ENCODE data around the gene SUPT3H. TPM values are rescaled to one million over a fixed set of nuclear protein-coding genes. Genes with fewer than 3 reads are reported as not detected.

The SUPT3H gene
- total RNA-seq, 1 donor from 2014 or later: 13.3 TPM

DNA sequence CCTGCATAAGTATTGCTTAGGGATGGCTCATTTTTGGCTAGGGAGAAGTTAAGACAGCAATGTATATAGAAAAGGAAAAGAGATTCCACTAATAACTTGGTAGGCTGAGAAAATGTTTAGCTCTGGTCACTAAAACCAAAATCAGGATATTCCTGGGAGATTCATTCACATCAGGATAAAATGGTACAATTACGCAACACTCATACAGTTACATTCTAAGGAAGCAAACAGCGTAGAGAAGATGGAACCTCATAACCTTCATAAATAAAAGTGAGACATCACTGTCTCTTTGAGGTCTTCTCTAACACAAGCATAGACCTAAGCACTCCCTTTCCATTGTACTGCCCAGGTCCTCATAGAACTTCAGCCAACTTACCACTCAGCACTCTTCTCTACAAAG is 345.3 kb downstream of the SUPT3H start:
- DNase-seq (ENCODE audit: low spot score): no peak
- H3K4me1 Mint-ChIP-seq (ENCODE audit: low read depth): no peaks in the 10 kb centered on the region
- H3K27ac Mint-ChIP-seq (ENCODE audit: unreplicated experiment): no peak overlapping the region
- no peaks in the 10 kb centered on the region for H3K27me3 Mint-ChIP-seq (ENCODE audit: low read depth)
- TF ChIP-seq, protein P1, sequence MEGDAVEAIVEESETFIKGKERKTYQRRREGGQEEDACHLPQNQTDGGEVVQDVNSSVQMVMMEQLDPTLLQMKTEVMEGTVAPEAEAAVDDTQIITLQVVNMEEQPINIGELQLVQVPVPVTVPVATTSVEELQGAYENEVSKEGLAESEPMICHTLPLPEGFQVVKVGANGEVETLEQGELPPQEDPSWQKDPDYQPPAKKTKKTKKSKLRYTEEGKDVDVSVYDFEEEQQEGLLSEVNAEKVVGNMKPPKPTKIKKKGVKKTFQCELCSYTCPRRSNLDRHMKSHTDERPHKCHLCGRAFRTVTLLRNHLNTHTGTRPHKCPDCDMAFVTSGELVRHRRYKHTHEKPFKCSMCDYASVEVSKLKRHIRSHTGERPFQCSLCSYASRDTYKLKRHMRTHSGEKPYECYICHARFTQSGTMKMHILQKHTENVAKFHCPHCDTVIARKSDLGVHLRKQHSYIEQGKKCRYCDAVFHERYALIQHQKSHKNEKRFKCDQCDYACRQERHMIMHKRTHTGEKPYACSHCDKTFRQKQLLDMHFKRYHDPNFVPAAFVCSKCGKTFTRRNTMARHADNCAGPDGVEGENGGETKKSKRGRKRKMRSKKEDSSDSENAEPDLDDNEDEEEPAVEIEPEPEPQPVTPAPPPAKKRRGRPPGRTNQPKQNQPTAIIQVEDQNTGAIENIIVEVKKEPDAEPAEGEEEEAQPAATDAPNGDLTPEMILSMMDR (IDR thresholded peaks at IDR 0.05): no peak
- no peak overlapping the region for H3K4me3 Mint-ChIP-seq (ENCODE audit: unreplicated experiment)
- H3K36me3 Mint-ChIP-seq (ENCODE audit: low read depth): peaks cover 5% of the 10 kb centered on the region
- H3K9me3 Mint-ChIP-seq (ENCODE audit: low read depth): peaks cover 10% of the 10 kb centered on the region

DNA sequence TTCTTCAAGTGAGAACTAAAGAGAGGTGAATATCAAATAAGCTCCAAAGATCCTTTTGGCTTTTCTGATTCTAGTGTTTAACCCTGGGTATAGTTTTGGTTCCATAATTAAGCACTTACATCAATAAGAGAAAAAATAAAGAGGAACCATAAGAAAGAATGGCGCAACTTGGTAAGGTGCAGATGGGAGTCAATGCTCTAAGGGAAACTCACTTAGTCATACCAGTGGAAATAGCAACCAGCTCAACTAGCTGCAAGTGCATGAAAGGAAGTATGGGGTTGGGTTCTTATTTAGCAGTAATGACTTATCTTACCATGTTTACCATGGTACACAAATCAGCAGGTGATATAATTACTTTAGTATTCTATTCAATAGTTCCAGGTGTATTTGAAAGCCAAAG is 346.1 kb downstream of the SUPT3H start:
- Mint-ChIP-seq H3K9me3 (ENCODE audit: low read depth) (peaks cover 17% of the 10 kb centered on the region), H3K4me1 (ENCODE audit: low read depth) (no peaks in the 10 kb centered on the region), H3K4me3 (ENCODE audit: unreplicated experiment) (no peak overlapping the region), H3K36me3 (ENCODE audit: low read depth) (peaks cover 8% of the 10 kb centered on the region), H3K27ac (ENCODE audit: unreplicated experiment) (no peak overlapping the region), H3K27me3 (ENCODE audit: low read depth) (no peaks in the 10 kb centered on the region)
- DNase-seq (ENCODE audit: low spot score): no peak
- TF ChIP-seq, protein P1 (IDR thresholded peaks at IDR 0.05): no peak

DNA sequence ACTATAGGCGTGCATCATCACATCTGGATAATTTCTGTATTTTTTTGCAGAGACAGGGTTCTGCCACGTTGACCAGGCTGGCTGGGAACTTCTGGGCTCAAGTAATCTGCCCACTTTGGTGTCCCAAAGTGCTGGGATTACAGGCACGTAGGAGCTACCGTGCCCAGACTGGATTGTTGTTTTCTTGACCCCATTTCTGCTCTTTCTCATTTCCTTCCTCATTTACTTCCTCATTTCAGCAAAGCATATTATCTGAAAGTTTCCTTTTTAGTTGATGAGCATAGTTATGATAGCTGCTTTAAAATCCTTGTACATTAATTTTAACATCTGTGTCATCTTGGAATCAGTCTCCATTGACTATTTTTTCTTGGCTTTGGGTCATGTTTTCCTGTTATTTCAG is 350.6 kb downstream of the SUPT3H start:
- no peak for DNase-seq (ENCODE audit: low spot score)
- H3K4me3 Mint-ChIP-seq (ENCODE audit: unreplicated experiment): no peak overlapping the region
- no peaks in the 10 kb centered on the region for H3K27me3 Mint-ChIP-seq (ENCODE audit: low read depth)
- TF ChIP-seq, protein P1 (IDR thresholded peaks at IDR 0.05): no peak
- H3K27ac Mint-ChIP-seq (ENCODE audit: unreplicated experiment): no peak overlapping the region
- peaks cover 24% of the 10 kb centered on the region for H3K9me3 Mint-ChIP-seq (ENCODE audit: low read depth)
- peaks cover 7% of the 10 kb centered on the region for H3K4me1 Mint-ChIP-seq (ENCODE audit: low read depth)
- H3K36me3 Mint-ChIP-seq (ENCODE audit: low read depth): peaks cover 8% of the 10 kb centered on the region

DNA sequence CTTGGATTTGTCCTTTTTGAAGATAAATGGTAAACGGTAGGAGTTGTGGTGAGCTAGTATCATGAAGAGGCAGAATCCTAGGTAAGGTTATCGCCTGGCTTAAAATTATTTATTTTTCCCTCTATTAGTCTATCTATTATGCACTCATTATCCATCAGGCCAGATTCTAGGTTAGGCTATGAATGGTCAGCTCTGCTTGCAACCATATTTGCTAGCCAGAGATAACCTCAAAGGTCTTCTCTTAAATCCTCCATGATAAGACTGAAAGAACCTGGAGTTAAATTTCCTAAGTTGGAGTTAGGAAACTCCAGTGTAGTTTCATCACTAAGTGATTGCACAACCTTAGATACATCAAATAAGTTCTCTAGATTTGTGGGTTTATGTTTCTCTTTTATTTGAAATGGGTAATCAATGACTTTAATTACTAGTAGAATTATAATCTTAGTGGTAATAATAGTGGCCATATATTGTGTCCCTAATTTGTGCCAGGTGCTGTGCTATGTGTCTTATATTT is 351.7 kb downstream of the SUPT3H start:
- no peak overlapping the region for H3K4me3 Mint-ChIP-seq (ENCODE audit: unreplicated experiment)
- peaks cover 8% of the 10 kb centered on the region for H3K36me3 Mint-ChIP-seq (ENCODE audit: low read depth)
- H3K27me3 Mint-ChIP-seq (ENCODE audit: low read depth): no peaks in the 10 kb centered on the region
- H3K9me3 Mint-ChIP-seq (ENCODE audit: low read depth): peaks cover 24% of the 10 kb centered on the region
- TF ChIP-seq, protein P1 (IDR thresholded peaks at IDR 0.05): no peak
- no peak overlapping the region for H3K27ac Mint-ChIP-seq (ENCODE audit: unreplicated experiment)
- no peak for DNase-seq (ENCODE audit: low spot score)
- H3K4me1 Mint-ChIP-seq (ENCODE audit: low read depth): peaks cover 18% of the 10 kb centered on the region

DNA sequence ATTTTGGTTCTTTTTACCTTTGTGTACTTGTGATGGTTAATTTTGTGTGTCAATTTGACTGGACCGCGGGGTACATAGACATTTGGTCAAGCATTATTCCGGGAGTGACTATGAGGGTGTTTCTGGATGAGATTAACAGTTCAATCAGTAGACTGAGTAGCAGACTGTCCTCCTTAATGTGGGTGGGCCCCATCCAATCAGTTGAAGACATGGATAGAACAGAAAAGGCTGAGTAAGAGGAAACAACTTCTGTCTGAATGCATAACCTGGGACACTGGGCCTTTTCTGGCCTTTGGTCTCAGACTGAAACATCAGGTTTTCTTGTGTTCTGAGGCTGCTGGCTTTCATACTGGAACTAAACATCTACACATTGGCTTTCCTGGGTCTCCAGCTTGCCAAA is 353.1 kb downstream of the SUPT3H start:
- H3K27me3 Mint-ChIP-seq (ENCODE audit: low read depth): no peaks in the 10 kb centered on the region

More for the DNA sequence above, 353.1 kb downstream of the SUPT3H start:
- Mint-ChIP-seq H3K36me3 (ENCODE audit: low read depth) (peaks cover 8% of the 10 kb centered on the region), H3K4me3 (ENCODE audit: unreplicated experiment) (no peak overlapping the region), H3K4me1 (ENCODE audit: low read depth) (peaks cover 24% of the 10 kb centered on the region), H3K9me3 (ENCODE audit: low read depth) (peaks cover 24% of the 10 kb centered on the region), H3K27ac (ENCODE audit: unreplicated experiment) (no peak overlapping the region)
- TF ChIP-seq, protein P1 (IDR thresholded peaks at IDR 0.05): no peak
- no peak for DNase-seq (ENCODE audit: low spot score)

Measured in chondrocyte (in vitro differentiated cells).